Gastrocnemius medialis (tissue), 4 donors: Measurements from ENCODE around the gene ARG2. TPM values are rescaled to one million over a fixed set of nuclear protein-coding genes. Genes with fewer than 3 reads are reported as not detected.

ENCODE experiments used
- ATAC-seq, 2 donors: fragments of 150-250 bp; one replicate each; pipeline ENCODE4 v1.9.1; 2016
- DNase-seq, 2 donors: peaks; one replicate each; pipeline ENCODE4 v3.0.0-alpha.2; 2019
- H3K27ac ChIP-seq, 4 donors: fragments of 200-600 bp; sonication (generic); 1 replicate in 1 of 4; 2 replicates in 3 of 4; pipeline ENCODE4 v1.5.1; 2016 to 2018; ENCODE audit warnings: mild to moderate bottlenecking in 2 of 4, moderate library complexity in 1 of 4
- H3K27me3 ChIP-seq, 3 donors: fragments of 200-600 bp; sonication (generic) in 2 of 3; 1 replicate in 1 of 3; 2 replicates in 2 of 3; pipeline versions ENCODE4 v1.5.1 to v1.6.0; 2016 to 2019; ENCODE audit warnings: mild to moderate bottlenecking in 1 of 3, moderate library complexity in 1 of 3
- H3K36me3 ChIP-seq, 2 donors: fragments of 200-600 bp; sonication (generic) in 1 of 2; one replicate each; pipeline ENCODE4 v1.5.1; 2017 to 2018
- H3K4me1 ChIP-seq, 2 donors: fragments of 200-600 bp; sonication (generic) in 1 of 2; one replicate each; pipeline ENCODE4 v1.5.1; 2016 to 2017; ENCODE audit warnings: mild to moderate bottlenecking in 2 of 2
- H3K4me3 ChIP-seq, 4 donors: fragments of 200-600 bp; sonication (generic) in 3 of 4; 1 replicate in 1 of 4; 2 replicates in 3 of 4; pipeline ENCODE4 v1.5.1; 2016 to 2019; ENCODE audit warnings: mild to moderate bottlenecking in 2 of 4
- H3K9me3 ChIP-seq, 3 donors: fragments of 200-600 bp; sonication (generic) in 2 of 3; 1 replicate in 1 of 3; 2 replicates in 2 of 3; pipeline ENCODE4 v1.5.1; 2016 to 2019
- POLR2A ChIP-seq, 2 donors: fragments of 450-650 bp; IDR thresholded peaks; one replicate each; pipeline ENCODE4 v1.6.1; 2017; ENCODE audit warnings: antibody characterized with exemption in 2 of 2, mild to moderate bottlenecking in 2 of 2, moderate library complexity in 2 of 2
- in situ Hi-C, 4 donors: fragments of 200-750 bp; cut with MboI; loops; one replicate each; pipeline versions ENCODE4 v1.15.0 to v1.8.0; 2017; ENCODE audit warnings: low sequenced_read_pairs in 4 of 4
- intact Hi-C: fragments of 100-400 bp; cut with DNase I; formaldehyde crosslinking; loops from one replicate; pipeline ENCODE4 v1.15.1; 2023; ENCODE audit warnings: low total_unique reads
- total RNA-seq, 4 donors: library from RNA; depleted of rRNA; stranded (reverse); fragments of >200 nt; gene quantifications; one replicate each; pipeline versions ENCODE4 v1.1.0 to v1.2.3, GENCODE V29; 2016
- TF ChIP-seq, protein P1 (sequence below), 5 experiments: fragments of 450-650 bp in 3 of 5; fragments of 200-600 bp in 2 of 5; sonication (generic) in 2 of 5; IDR thresholded peaks in 4 of 5; conservative IDR thresholded peaks in 1 of 5; 1 replicate in 4 of 5; 2 replicates in 1 of 5; pipeline ENCODE4 v1.5.1; 2016 to 2019; ENCODE audit warnings: antibody characterized with exemption in 5 of 5, mild to moderate bottlenecking in 3 of 5, moderate library complexity in 3 of 5

The ARG2 gene
- total RNA-seq, 4 donors from 2014 or later = 4.0 to 662 (median 152) TPM

DNA sequence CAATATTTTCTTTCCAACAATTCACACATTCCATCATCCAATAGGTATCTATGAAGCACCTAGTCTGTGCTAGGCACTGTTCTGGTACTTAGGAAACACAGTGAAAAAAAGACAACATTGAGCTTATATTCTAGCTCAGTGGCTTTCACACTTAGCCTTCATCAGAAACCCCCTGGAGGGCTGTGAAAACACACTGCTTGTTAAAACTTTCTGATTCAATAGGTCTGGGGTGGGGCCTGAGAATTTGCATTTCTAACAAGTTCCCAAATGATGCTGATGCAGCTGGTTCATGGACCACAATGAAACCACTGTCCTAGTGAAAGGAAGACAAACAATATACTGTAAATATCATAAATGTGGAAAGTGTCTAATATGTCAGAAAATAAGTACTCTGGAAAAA lies 48.8 kb downstream of the ARG2 start:
- H3K4me1 ChIP-seq = peaks cover 30 to 37% of the 10 kb centered on the region in 2 donors
- no peaks in the 10 kb centered on the region for H3K27me3 ChIP-seq
- H3K27ac ChIP-seq = no peak overlapping the region
- in situ Hi-C loops (loop anchor here in 2 of 4 donors (10.0 kb wide), 1 partner anchor 54 kb away; the partner anchor contains the start of gene ARG2 (in 2 of the 2)), intact Hi-C loops (no loop called here)
- no peak for TF ChIP-seq POLR2A (IDR thresholded peaks at IDR 0.05)
- TF ChIP-seq, protein P1, sequence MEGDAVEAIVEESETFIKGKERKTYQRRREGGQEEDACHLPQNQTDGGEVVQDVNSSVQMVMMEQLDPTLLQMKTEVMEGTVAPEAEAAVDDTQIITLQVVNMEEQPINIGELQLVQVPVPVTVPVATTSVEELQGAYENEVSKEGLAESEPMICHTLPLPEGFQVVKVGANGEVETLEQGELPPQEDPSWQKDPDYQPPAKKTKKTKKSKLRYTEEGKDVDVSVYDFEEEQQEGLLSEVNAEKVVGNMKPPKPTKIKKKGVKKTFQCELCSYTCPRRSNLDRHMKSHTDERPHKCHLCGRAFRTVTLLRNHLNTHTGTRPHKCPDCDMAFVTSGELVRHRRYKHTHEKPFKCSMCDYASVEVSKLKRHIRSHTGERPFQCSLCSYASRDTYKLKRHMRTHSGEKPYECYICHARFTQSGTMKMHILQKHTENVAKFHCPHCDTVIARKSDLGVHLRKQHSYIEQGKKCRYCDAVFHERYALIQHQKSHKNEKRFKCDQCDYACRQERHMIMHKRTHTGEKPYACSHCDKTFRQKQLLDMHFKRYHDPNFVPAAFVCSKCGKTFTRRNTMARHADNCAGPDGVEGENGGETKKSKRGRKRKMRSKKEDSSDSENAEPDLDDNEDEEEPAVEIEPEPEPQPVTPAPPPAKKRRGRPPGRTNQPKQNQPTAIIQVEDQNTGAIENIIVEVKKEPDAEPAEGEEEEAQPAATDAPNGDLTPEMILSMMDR (IDR thresholded peaks at IDR 0.05 in 4 of 5, conservative IDR thresholded peaks at IDR 0.05 in 1 of 5) = no peak
- ATAC-seq (no peak), DNase-seq (no peak)
- H3K36me3 ChIP-seq = no peaks in the 10 kb centered on the region
- H3K4me3 ChIP-seq = no peak overlapping the region
- no peaks in the 10 kb centered on the region for H3K9me3 ChIP-seq

DNA sequence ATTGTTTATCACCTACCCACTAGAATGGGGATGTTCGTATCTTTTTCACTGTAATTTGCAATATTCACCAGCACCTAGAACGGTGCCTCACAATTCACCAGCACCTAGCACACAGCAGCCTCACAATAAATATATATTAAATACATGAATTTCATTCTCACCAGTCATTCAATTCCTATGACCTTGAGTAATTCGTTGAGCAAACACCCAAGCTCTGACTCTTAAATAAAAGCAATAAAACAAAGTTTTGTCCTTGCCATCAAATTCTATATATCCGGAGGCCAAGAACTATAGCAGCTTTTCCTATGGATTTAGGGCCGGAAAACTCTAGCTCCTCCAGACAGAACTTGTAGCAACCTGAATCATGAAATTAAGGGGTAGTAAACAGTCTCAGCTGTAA lies 53.7 kb downstream of the ARG2 start:
- no peak for TF ChIP-seq POLR2A (IDR thresholded peaks at IDR 0.05)
- TF ChIP-seq, protein P1 (IDR thresholded peaks at IDR 0.05 in 4 of 5, conservative IDR thresholded peaks at IDR 0.05 in 1 of 5) = no peak
- no peaks in the 10 kb centered on the region for H3K9me3 ChIP-seq
- in situ Hi-C loops = loop anchor here in 2 of 4 donors (5.0 to 10.0 kb wide), 2 partner anchors 56 to 59 kb away; partner anchors contain the start of gene ARG2 (in 2 of the 2)
- intact Hi-C loops = loop anchor here (10.0 kb wide), 1 partner anchor 429 kb away; the partner anchor contains the start of gene PALS1
- peak overlapping the region; percentile 90 to 99 (median 92) for H3K4me3 ChIP-seq
- no peak for ATAC-seq
- H3K27ac ChIP-seq = peak overlapping the region; percentile 92 to 99 (median 96)
- no peaks in the 10 kb centered on the region for H3K27me3 ChIP-seq
- H3K36me3 ChIP-seq = no peaks in the 10 kb centered on the region
- H3K4me1 ChIP-seq = peaks cover 34 to 40% of the 10 kb centered on the region in 2 donors
- DNase-seq = no peak

DNA sequence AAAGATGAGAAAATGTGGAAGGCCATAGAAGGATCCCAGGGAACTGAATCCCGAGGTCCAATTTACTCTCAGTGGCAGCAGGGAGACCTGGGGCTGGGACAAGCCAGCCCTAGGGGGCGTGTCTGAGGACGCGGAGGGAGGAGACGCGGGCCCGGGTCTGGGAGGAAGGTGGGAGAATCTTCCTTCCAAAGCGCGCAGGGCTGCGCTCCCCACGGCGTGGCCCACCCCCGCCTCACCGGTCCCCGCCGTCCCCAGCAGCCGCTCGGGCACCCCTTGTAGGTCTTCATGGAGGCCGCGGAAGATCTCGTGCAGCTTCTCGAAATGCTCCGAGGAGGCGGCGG lies 54.4 kb downstream of the ARG2 start:
- ATAC-seq = peak; percentile 70 to 75
- intact Hi-C loops (loop anchor here (1.0 to 10.0 kb wide), 4 partner anchors 21 to 429 kb away; partner anchors contain the start of genes ARG2, PALS1, PIGH and RDH11), in situ Hi-C loops (loop anchor here in 2 of 4 donors (5.0 to 10.0 kb wide), 2 partner anchors 57 to 59 kb away; partner anchors contain the start of gene ARG2 (in 2 of the 2))
- H3K4me3 ChIP-seq = peak overlapping the region; percentile 90 to 99 (median 92)
- no peaks in the 10 kb centered on the region for H3K9me3 ChIP-seq
- peak; percentile 52 to 61 for DNase-seq
- H3K27me3 ChIP-seq = no peaks in the 10 kb centered on the region
- peaks cover 34 to 40% of the 10 kb centered on the region in 2 donors for H3K4me1 ChIP-seq
- peak overlapping the region; percentile 92 to 99 (median 96) for H3K27ac ChIP-seq
- no peaks in the 10 kb centered on the region for H3K36me3 ChIP-seq
- TF ChIP-seq POLR2A (IDR thresholded peaks at IDR 0.05) = no peak
- TF ChIP-seq, protein P1 (IDR thresholded peaks at IDR 0.05 in 4 of 5, conservative IDR thresholded peaks at IDR 0.05 in 1 of 5) = peak in 2 of 5 experiments; percentile 39 to 45

DNA sequence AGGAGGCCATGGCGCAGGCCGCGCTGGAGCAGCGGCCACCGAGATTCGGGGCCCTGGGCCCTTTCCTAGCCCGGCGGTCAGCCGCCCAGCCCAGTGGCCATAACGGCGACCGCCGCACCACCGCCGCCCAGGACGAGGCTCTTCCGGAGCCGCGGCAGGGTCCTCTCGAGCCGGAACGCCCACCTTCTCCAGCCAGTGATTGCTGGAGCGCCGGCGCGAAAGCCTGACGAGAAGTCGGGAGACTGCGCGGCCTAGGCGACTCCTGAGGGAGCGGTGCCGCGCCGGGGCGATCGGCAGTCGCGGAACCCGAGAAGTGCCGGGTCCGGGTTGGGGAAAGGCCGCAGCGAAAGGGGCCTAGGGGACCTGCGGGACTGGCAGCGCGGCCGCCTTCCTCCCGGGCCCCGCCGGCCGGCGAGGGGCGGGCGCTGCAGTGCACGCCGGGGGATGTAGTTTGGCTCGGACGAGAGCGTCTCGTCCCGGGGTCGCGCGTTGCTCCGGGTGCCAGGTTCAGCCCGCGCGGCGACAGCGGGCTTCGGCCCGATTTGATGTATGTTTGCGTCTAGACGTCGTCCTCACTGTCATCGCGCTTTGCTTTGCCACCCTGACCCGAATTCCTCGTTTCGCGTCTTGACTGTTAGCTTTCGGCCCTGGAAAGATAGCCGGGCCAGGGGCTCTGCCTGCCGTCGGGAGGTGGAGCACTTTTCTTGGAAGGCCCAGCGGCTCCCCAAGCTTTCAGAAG lies 54.9 kb downstream of the ARG2 start, which contains the start of gene VTI1B:
VTI1B (minus strand) TSS at position 153 of the 739 bp plus-strand sequence; CDS start at position 10, 143 bp downstream.
- H3K4me1 ChIP-seq = peaks cover 34 to 40% of the 10 kb centered on the region in 2 donors
- TF ChIP-seq, protein P1 (IDR thresholded peaks at IDR 0.05 in 4 of 5, conservative IDR thresholded peaks at IDR 0.05 in 1 of 5) = peak in 1 of 5 experiments; percentile 18
- TF ChIP-seq POLR2A (IDR thresholded peaks at IDR 0.05) = peak; percentile 59 to 77
- intact Hi-C loops (loop anchor here (1.0 to 10.0 kb wide), 4 partner anchors 20 to 430 kb away; partner anchors contain the start of genes ARG2, PALS1, PIGH and RDH11), in situ Hi-C loops (loop anchor here in 2 of 4 donors (5.0 to 10.0 kb wide), 2 partner anchors 57 to 60 kb away; partner anchors contain the start of gene ARG2 (in 2 of the 2))
- H3K4me3 ChIP-seq = peak within 1 kb of the TSS; percentile 90 to 99 (median 92)
- peak; percentile 56 to 71 for DNase-seq
- peak; percentile 95 to 96 for ATAC-seq
- no peaks in the 10 kb centered on the region for H3K36me3 ChIP-seq
- peak within 1 kb of the TSS; percentile 92 to 99 (median 96) for H3K27ac ChIP-seq
- H3K9me3 ChIP-seq = no peaks in the 10 kb centered on the region
- H3K27me3 ChIP-seq = no peaks in the 10 kb centered on the region
